ENCODE measurements around the gene F12. TPM values are rescaled to one million over a fixed set of nuclear protein-coding genes. Genes with fewer than 3 reads are reported as not detected.
A peak's percentile ranks its signal among the peaks of the same experiment; 100 is the strongest.

F12 gene
- total and polyA plus RNA-seq, 2 experiments from 2014 or later = 4.6 to 5.0 TPM

DNA sequence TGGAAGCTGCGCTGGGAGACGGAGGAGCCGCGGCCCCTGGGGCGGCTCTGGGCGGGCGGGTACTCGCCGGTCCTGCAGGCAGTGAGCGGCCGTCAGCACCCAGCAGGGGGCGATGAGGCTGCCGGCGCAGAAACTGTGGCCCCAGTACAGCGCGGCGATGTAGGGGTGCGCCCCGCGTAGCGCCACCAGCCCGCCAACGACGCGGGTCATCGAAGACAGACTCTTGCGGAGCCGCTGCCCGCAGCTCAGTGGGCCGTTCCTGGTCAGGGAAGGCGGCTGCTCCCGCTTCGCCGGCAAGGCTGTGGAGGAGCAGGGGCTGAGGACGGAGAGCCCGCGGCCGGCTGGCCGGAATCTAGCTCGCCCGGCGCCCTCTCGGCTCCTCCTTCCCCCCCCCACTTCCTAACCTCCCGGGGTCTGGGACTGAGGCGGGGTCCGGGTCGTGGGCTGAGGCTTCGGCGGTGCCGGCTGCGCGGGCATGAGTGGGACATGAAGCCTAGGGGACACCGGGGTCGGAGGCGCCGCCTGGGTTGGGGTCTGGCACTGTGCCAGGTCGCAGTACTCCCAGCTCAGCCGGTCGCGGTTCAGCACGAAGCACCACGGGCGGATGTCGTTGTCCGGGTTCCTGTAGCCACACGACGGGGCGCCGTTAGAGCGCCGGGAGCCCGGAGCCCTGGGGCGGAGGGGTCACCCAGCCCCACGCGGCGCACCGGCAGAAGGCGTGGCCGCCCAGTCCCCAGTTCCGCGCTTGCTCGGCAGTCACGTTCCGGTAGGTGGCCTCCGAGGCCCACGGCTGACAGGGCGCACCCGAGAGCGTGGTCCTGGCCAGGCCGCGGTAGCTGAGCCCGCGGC is 5.3 kb downstream of the F12 start:
- peak overlapping the region; percentile 38 for H3K4me3 ChIP-seq
- H3K9me3 ChIP-seq (ENCODE audit: low read depth) = no peaks in the 10 kb centered on the region
- H3K4me1 ChIP-seq (ENCODE audit: low read depth) = no peaks in the 10 kb centered on the region
- TF ChIP-seq, protein P1, sequence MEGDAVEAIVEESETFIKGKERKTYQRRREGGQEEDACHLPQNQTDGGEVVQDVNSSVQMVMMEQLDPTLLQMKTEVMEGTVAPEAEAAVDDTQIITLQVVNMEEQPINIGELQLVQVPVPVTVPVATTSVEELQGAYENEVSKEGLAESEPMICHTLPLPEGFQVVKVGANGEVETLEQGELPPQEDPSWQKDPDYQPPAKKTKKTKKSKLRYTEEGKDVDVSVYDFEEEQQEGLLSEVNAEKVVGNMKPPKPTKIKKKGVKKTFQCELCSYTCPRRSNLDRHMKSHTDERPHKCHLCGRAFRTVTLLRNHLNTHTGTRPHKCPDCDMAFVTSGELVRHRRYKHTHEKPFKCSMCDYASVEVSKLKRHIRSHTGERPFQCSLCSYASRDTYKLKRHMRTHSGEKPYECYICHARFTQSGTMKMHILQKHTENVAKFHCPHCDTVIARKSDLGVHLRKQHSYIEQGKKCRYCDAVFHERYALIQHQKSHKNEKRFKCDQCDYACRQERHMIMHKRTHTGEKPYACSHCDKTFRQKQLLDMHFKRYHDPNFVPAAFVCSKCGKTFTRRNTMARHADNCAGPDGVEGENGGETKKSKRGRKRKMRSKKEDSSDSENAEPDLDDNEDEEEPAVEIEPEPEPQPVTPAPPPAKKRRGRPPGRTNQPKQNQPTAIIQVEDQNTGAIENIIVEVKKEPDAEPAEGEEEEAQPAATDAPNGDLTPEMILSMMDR (IDR thresholded peaks at IDR 0.05; ENCODE audit: low read depth, low read length) = peak; percentile 68
- no peak overlapping the region for H3K27ac ChIP-seq
- DNase-seq (ENCODE audit: low read depth in 1 of 2, low spot score in 1 of 2) = peak; percentile 84 to 90
- H3K27me3 ChIP-seq = peaks cover 81% of the 10 kb centered on the region
- no peaks in the 10 kb centered on the region for H3K36me3 ChIP-seq

DNA sequence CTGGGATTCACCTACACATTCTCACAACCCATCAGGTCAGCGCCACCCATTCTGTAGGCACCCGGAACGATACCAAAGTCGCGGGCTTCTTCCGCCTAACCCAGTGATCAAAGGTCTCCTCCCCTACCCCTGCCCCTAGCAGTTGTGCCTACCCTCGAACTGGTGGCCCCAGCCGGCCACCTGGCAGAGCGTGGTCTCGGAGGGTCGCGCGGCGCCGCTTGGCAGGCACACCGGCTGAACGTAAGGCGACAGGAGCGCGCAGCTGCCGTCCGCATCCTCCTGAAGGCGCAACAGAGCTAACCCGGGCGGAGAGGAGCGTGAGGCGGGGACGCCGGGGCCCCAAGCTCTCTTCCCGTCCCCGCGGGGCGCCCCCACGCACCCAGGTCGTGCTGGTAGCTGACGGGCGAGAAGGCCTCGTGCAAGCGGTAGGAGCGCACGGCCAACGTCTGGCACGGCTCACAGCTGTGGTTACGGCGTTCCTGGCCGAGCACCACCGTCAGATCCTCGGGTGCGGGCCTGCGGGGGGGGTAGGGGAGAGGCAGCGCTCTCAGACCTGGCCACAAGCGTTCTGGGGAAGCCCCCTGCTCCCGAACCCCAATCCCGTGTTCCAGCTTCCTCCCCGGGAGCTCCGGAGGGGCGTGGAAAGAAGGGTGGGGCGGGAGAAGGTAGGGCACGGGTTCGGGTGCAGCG is 6.1 kb downstream of the F12 start:
- TF ChIP-seq, protein P1 (IDR thresholded peaks at IDR 0.05; ENCODE audit: low read depth, low read length) = no peak
- H3K27me3 ChIP-seq = peaks cover 73% of the 10 kb centered on the region
- H3K4me3 ChIP-seq = peak overlapping the region; percentile 38
- H3K4me1 ChIP-seq (ENCODE audit: low read depth) = no peaks in the 10 kb centered on the region
- H3K27ac ChIP-seq = no peak overlapping the region
- peak in 1 of 2 donors; percentile 34 for DNase-seq (ENCODE audit: low read depth in 1 of 2, low spot score in 1 of 2)
- no peaks in the 10 kb centered on the region for H3K9me3 ChIP-seq (ENCODE audit: low read depth)
- no peaks in the 10 kb centered on the region for H3K36me3 ChIP-seq

DNA sequence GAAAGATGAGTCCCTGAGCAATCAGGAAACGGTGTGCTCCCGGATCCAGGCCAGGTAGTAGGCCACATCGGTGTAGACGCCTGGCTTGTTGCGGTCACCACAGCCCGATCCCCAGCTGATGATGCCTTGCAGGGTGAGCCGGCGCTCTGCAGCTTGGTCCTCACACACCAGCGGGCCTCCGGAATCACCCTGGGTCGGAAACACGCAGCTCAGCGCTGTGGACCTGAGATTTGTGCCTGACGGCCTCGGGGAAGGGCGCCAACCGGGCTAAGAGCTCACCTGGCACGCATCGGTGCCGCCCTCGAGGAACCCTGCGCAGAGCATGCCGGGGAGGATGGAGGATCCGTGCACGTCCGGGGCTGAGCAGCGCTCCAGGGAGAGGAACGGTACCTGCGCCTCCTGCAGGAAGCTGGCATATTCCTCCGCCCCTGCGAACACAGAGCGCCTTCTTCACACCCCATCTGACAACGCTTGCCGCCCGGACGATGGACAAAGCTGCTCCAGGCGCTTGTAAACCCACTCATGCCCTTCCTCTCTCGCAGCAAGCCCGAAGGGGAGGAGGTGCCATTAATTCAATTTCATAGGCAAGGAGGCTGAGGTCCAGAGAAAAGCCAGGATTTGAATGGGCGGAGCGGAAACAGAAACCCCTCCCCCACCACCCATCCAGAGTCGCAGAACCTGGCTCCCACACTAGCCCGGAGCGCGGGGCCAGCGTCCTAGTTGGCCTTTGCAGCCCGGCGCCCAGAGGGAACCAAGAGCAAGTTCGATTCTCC is 6.9 kb downstream of the F12 start:
- H3K27ac ChIP-seq = no peak overlapping the region
- TF ChIP-seq, protein P1 (IDR thresholded peaks at IDR 0.05; ENCODE audit: low read depth, low read length) = peak; percentile 53

DNA sequence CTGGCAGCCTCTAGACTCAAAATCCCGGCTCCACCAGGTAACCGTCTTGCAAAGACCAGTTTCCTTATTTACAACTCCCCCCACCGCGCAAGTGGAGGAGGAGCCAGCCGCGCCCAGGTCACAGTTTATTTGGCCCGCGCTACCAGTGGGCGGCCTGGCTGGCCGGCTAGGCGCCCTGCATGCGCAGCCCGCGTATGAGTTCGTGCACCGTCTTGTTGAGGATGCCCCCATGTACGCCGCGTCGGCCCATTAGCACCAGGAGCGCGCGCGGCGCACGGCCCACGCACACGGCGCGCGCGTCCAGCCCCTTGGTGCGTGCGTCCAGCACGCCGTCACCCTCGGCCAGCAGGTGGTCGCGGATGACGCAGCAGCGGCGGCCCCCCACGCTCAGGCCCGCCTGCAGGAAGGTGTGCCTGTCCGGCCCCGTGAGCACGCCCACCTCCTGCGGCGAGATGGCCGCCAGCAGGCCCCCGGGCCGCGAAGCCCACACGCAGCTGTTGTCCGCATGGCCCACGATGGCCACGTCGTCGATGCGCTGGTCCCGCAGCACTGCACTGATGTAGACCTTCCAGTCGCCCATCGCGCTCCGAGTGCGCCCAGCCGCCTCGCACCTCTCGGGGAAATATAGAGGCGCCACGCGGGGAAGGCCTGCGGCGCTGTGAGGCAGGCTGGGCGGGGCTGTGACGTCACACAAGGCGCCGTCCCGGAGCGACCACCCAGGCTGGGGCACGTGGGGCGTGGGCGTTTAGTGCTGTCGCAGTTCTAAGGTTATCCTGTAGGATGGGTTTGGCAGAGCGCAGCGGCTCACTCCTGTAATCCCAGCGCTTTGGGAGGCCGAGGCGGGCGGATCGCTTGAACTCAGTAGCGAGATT is 9.1 kb downstream of the F12 start, which contains the start of gene PFN3:
PFN3 (minus strand) TSS at position 665 of the 872 bp plus-strand sequence; CDS start at position 580, 85 bp downstream.
- H3K4me1 ChIP-seq (ENCODE audit: low read depth) = no peaks in the 10 kb centered on the region
- H3K36me3 ChIP-seq = no peaks in the 10 kb centered on the region
- peaks cover 46% of the 10 kb centered on the region for H3K27me3 ChIP-seq
- peak in 1 of 2 donors; percentile 65 for DNase-seq (ENCODE audit: low read depth in 1 of 2, low spot score in 1 of 2)
- H3K9me3 ChIP-seq (ENCODE audit: low read depth) = no peaks in the 10 kb centered on the region
- TF ChIP-seq, protein P1 (IDR thresholded peaks at IDR 0.05; ENCODE audit: low read depth, low read length) = no peak
- H3K27ac ChIP-seq = no peak within 1 kb of the TSS
- H3K4me3 ChIP-seq = no peak within 1 kb of the TSS

More for the DNA sequence above, 6.9 kb downstream of the F12 start:
- Histone ChIP-seq H3K9me3 (ENCODE audit: low read depth) (no peaks in the 10 kb centered on the region), H3K27me3 (peaks cover 67% of the 10 kb centered on the region), H3K4me3 (peak overlapping the region; percentile 38), H3K36me3 (no peaks in the 10 kb centered on the region), H3K4me1 (ENCODE audit: low read depth) (no peaks in the 10 kb centered on the region)
- DNase-seq (ENCODE audit: low read depth in 1 of 2, low spot score in 1 of 2) = peak; percentile 61 to 80

Measured in cardiac muscle cell (in vitro differentiated cells and primary cell).